HT-29 (cell line): ENCODE data around the gene ARHGAP35. TPM values are rescaled to one million over a fixed set of nuclear protein-coding genes. Genes with fewer than 3 reads are reported as not detected.

ENCODE experiments used
- DNase-seq: peaks from one replicate; pipeline ENCODE4 v3.0.0-alpha.2; 2015; ENCODE audit warnings: low spot score
- total RNA-seq: library from RNA; depleted of rRNA; stranded (reverse); fragments of >200 nt; shearing (Covaris generic); gene quantifications from 2 replicates; pipeline ENCODE4 v1.2.3, GENCODE V29; 2014; rRNA removed

ARHGAP35 gene
- total RNA-seq, 1 experiment from 2014 or later = 63.9 TPM

DNA sequence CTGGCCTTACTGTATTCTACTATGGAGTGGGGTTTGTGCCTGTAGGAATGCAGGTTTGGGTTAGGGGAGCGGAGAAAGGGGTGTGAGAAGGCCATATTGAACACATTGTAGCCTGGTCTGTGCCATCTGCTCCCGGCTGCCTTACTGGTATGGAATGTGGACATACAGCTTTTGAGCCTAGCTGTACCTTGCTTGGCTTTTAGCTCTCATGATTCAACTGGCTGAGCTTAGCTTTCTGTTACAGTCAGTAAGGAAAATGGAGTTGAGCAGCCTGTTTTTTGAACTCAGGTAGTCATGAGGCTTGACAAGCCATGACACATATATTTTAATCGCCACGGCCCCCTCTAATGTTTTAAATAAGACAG is 41.6 kb downstream of the ARHGAP35 start:
- peak; percentile 93 for DNase-seq

DNA sequence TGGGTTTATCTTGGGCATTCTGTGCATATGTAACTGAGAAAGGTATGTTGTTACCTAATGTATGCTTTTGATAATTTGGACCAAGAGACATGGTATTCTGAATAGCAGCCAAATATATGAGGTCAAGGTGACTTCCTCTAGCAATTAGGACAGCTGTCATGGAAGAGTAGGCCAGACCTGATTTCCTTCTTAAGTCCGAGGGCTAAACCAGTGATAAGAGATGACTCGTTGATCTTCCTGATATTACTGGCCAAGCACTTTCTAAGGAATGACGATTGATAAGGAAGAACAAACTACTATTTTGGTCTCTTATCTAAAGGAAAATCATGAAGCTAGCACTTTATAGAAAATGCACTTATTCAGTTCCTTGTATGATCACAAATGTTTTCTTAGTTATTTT is 42.7 kb downstream of the ARHGAP35 start:
- DNase-seq = no peak

DNA sequence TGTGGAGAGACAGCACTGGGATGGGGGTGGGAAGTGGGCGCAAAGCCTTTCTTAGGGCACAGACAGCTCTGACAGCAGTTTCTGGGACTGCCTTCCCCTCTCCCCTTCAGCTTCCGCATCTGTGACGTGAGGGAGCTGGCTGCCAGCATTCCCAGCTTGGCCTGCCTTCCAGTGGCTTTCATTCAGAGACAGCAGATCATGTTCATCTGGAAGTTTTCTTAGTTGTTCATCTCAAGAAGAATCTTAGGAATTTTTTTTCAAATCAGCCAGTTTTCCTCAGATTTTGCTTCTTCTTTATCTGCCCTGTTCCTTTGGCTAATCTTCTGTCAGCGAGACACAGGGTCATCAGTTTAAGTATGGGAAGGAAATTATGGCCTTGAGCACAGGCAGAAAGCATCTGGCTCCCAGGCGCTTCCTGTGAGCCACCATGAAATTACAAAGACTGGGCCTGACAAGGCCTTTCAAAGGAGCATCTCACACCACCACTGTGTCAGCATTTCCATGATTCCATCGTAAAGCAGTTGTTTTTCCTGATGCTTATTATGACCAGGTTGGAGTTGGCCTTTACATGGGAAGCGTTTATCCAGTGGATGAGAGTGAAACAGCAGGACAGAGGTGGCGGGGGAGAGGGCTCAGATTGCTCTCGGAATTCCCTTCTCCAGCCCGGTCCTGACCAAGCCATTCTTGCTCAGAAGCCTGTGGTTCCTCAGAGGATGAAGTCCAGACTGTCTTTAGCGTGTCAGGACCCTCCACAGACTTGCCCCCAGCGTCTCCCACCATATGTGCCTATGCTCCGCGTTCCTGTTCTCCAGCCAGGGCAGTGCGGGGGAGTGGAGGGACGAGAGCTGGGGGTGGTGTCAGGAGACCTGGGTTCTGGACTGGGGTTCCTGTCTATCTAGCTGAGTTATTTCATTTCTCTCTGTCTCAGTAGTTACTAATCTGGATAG is 43.6 kb downstream of the ARHGAP35 start:
- no peak for DNase-seq

DNA sequence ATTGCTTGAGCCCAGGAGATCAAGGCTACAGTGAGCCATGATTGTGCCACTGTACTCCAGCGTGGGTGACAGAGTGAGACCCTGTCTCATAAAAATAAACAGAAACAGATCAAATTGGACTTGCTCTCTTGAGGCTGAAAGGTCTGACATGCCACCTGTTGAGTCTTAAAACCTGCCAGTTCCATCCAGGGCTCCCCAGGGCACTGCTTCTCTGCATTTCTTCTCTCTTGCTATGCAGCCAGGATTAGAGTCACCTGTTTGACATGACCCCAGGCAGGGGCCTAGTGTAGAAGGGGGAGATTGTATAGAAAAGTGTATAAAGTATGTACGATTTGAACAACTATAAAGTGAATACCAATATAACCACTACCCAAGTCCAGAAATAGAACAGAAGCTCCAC is 45.4 kb downstream of the ARHGAP35 start:
- no peak for DNase-seq

DNA sequence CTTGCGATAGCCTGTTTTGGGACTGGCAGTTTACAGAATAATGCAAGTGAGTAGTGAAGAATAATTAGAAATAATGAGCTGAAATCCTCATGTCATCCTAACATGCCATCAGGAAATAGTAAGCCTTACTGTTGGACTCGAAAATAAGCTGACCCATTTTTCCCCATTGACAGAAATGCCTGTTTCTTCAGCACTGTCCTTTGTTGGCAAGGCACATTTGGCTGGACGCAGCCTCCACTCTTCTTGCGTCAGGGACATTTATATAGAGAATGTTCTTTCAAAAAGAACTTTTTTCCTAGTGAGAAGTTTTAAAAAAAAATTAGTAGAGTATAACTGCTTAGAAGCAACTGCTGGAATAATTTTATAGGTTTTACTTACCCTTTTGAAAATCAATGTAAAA is 47.1 kb downstream of the ARHGAP35 start:
- DNase-seq = no peak

DNA sequence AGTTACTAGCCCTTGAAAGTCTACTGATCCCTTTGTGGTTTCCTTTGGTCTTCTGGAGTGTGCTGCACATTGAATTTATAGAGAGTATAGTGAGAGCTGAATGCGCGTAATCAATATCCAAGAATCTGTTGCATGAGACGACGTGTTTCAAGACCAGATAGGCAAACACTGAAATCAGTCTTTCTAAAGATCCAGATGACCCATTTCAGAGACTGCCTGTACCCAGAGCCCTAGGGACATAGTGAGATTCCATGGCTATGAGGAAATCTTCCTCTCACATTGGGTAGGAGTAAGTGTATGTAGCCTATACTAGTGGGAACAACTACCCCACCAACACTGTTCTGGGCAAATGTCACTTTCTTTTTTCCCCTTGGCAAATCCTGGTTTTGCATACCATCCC is 48.6 kb downstream of the ARHGAP35 start:
- no peak for DNase-seq

Other genes starting within 250 kb of the ARHGAP35 start
- gene PTGIR, start 235.9 kb upstream of the ARHGAP35 start, total RNA-seq = 0.26 TPM in 1 of 2 replicates, not detected in the other
- not detected in 2 replicates for gene GNG8, start 224.8 kb upstream of the ARHGAP35 start, total RNA-seq
- gene DACT3, start 199.8 kb upstream of the ARHGAP35 start, total RNA-seq = 0.29 and 0.38 TPM in 2 replicates
- gene PRKD2, start 143.9 kb upstream of the ARHGAP35 start, total RNA-seq = 76.0 and 83.3 TPM in 2 replicates
- 30.7 and 30.8 TPM in 2 replicates for gene FKRP, start 114.9 kb upstream of the ARHGAP35 start, total RNA-seq
- gene STRN4, start 114.5 kb upstream of the ARHGAP35 start, total RNA-seq = 229 and 268 TPM in 2 replicates
- gene SLC1A5, start 72.4 kb upstream of the ARHGAP35 start, total RNA-seq = 772 and 790 TPM in 2 replicates
- 527 and 544 TPM in 2 replicates for gene AP2S1, start 10.2 kb upstream of the ARHGAP35 start, total RNA-seq
- gene NPAS1, start 158.8 kb downstream of the ARHGAP35 start, total RNA-seq = 0.50 TPM in 1 of 2 replicates, not detected in the other
- 261 and 277 TPM in 2 replicates for gene TMEM160, start 187.6 kb downstream of the ARHGAP35 start, total RNA-seq